Measurements from ENCODE around the gene PCDH12. TPM values are rescaled to one million over a fixed set of nuclear protein-coding genes. Genes with fewer than 3 reads are reported as not detected.

The PCDH12 gene
- total and polyA plus RNA-seq, 11 donors: 2.9 to 23.9 (median 10.8) TPM

DNA sequence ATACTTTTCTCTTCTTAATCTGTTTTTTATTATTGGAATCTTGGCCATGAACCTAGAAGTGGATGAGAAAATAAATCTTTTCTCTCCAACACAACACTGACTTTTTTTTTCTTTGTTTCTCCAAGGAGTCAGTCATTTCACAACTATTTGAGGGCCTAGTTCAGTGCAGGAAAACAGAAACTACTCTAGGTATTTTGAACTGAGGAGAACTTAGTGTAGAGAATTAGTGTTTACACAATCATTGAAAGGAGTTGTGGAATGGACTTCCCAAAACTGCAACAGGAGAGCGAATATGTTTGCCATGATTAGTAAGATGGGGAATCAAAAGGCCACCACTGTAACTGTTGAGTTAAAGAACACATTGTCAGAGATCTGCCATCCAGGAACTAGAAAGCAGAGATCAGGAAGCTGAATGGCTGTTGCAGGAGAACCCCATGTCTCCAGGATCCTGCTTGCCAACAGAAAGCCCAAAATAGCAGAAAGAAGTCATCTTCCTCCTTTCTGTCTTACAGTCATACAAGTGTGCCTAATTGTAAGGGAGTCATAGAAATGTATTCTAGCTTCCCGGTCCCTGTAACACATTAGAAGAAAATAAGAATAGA is 59.5 kb downstream of the PCDH12 start:
- Histone ChIP-seq H3K27ac (peak overlapping the region in 1 of 12 donors; percentile 34), H3K4me1 (peaks cover 0 to 10% (median 0%) of the 10 kb centered on the region in 12 donors), H3K27me3 (peaks cover 0 to under 1% (median 0%) of the 10 kb centered on the region in 9 donors), H3K9me3 (no peaks in the 10 kb centered on the region), H3K36me3 (no peaks in the 10 kb centered on the region), H3K4me3 (no peak overlapping the region)
- no peak for DNase-seq
- TF ChIP-seq POLR2A (IDR thresholded peaks at IDR 0.05): no peak
- TF ChIP-seq, protein P1, sequence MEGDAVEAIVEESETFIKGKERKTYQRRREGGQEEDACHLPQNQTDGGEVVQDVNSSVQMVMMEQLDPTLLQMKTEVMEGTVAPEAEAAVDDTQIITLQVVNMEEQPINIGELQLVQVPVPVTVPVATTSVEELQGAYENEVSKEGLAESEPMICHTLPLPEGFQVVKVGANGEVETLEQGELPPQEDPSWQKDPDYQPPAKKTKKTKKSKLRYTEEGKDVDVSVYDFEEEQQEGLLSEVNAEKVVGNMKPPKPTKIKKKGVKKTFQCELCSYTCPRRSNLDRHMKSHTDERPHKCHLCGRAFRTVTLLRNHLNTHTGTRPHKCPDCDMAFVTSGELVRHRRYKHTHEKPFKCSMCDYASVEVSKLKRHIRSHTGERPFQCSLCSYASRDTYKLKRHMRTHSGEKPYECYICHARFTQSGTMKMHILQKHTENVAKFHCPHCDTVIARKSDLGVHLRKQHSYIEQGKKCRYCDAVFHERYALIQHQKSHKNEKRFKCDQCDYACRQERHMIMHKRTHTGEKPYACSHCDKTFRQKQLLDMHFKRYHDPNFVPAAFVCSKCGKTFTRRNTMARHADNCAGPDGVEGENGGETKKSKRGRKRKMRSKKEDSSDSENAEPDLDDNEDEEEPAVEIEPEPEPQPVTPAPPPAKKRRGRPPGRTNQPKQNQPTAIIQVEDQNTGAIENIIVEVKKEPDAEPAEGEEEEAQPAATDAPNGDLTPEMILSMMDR (IDR thresholded peaks at IDR 0.05): no peak
- no peak for ATAC-seq
- WGBS, 4 donors: 67 to 84% (median 72%) methylated on average over 2 of the region's 2 CpGs
- intact Hi-C loops (cut with DNase I): no loop called here

DNA sequence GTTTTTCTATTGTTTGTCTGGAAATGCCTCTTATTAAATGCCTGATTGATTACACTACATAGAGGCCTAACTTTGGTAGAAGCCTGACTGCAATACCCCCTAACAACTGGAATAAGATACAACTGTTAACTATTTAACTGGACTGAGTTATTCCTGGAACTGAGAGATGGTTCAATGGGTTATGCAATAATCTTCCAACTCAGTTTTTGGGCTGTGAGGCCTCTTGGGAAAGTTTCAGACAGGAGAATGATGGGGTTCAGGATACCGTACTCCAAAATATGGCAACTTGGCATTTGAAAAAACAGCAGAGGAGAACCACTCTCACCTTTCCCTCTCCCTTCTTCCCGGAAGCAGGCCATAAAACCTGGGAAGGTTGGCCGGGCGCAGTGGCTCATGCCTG is 60.6 kb downstream of the PCDH12 start:
- Histone ChIP-seq H3K27ac (no peak overlapping the region), H3K36me3 (no peaks in the 10 kb centered on the region), H3K27me3 (peaks cover 0 to 4% (median 0%) of the 10 kb centered on the region in 9 donors), H3K4me3 (no peak overlapping the region), H3K9me3 (no peaks in the 10 kb centered on the region), H3K4me1 (peaks cover 0 to 10% (median 0%) of the 10 kb centered on the region in 12 donors)
- no peak for DNase-seq
- intact Hi-C loops (cut with DNase I): no loop called here
- WGBS, 4 donors: 92 to 98% (median 96%) methylated on average over 4 of the region's 4 CpGs
- TF ChIP-seq POLR2A (IDR thresholded peaks at IDR 0.05): no peak
- TF ChIP-seq, protein P1 (IDR thresholded peaks at IDR 0.05): no peak
- no peak for ATAC-seq

Other genes starting within 250 kb of the PCDH12 start
- 100 to 1,000 TPM in 1 of 9 donors, 10 to 100 TPM in 8; 10.2 to 106 (median 19.2) TPM for gene PCDH1, start 79.8 kb downstream of the PCDH12 start, total RNA-seq
- gene PCDH1, start 79.8 kb downstream of the PCDH12 start, polyA plus RNA-seq: 10 to 100 TPM; 13.5 to 25.8 TPM
- gene DELE1, start 34.3 kb downstream of the PCDH12 start, total RNA-seq: 100 to 1,000 TPM in 4 of 9 donors, 10 to 100 TPM in 5; 63.1 to 174 (median 96.0) TPM
- 10 to 100 TPM; 56.8 to 59.1 TPM for gene DELE1, start 34.3 kb downstream of the PCDH12 start, polyA plus RNA-seq
- 100 to 1,000 TPM in 5 of 9 donors, 10 to 100 TPM in 4; 88.5 to 131 (median 103) TPM for gene RNF14, start 10.9 kb upstream of the PCDH12 start, total RNA-seq
- gene RNF14, start 10.9 kb upstream of the PCDH12 start, polyA plus RNA-seq: 100 to 1,000 TPM in 1 of 2 donors, 10 to 100 TPM in 1; 21.3 to 105 TPM
- 10 to 100 TPM; 14.1 to 43.0 (median 26.1) TPM for gene GNPDA1, start 54.8 kb upstream of the PCDH12 start, total RNA-seq
- gene GNPDA1, start 54.8 kb upstream of the PCDH12 start, polyA plus RNA-seq: 10 to 100 TPM; 13.6 to 16.1 TPM
- gene NDFIP1, start 150.6 kb upstream of the PCDH12 start, total RNA-seq: 10 to 100 TPM; 51.4 to 69.3 (median 62.1) TPM
- gene NDFIP1, start 150.6 kb upstream of the PCDH12 start, polyA plus RNA-seq: 10 to 100 TPM; 26.6 to 49.8 TPM

Data from heart left ventricle (tissue), 16 donors.